ENCODE results near the gene ELAVL3.

- TF ChIP-seq, protein P1, sequence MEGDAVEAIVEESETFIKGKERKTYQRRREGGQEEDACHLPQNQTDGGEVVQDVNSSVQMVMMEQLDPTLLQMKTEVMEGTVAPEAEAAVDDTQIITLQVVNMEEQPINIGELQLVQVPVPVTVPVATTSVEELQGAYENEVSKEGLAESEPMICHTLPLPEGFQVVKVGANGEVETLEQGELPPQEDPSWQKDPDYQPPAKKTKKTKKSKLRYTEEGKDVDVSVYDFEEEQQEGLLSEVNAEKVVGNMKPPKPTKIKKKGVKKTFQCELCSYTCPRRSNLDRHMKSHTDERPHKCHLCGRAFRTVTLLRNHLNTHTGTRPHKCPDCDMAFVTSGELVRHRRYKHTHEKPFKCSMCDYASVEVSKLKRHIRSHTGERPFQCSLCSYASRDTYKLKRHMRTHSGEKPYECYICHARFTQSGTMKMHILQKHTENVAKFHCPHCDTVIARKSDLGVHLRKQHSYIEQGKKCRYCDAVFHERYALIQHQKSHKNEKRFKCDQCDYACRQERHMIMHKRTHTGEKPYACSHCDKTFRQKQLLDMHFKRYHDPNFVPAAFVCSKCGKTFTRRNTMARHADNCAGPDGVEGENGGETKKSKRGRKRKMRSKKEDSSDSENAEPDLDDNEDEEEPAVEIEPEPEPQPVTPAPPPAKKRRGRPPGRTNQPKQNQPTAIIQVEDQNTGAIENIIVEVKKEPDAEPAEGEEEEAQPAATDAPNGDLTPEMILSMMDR (IDR thresholded peaks at IDR 0.05), result no peak
- no peak for TF ChIP-seq POLR2A (IDR thresholded peaks at IDR 0.05)
Measured at GRCh38 chr19:11421371-11422098, 59.3 kb downstream of the ELAVL3 start.
